Left lobe of liver (tissue), 2 donors: Measurements from ENCODE around the gene TGFBR2. TPM values are rescaled to one million over a fixed set of nuclear protein-coding genes. Genes with fewer than 3 reads are reported as not detected.

Experiments
- ATAC-seq: fragments of 200-7000 bp; cut with Tn5 transposase; one replicate; pipeline ENCODE4 v1.9.1; 2020; ENCODE audit warnings: mild to moderate bottlenecking, moderate library complexity
- DNase-seq: peaks from one replicate; pipeline ENCODE4 v3.0.0-alpha.2; 2020; ENCODE audit warnings: low spot score
- total RNA-seq: library from RNA; stranded (reverse); gene quantifications from one replicate; pipeline ENCODE4 v1.2.1, GENCODE V29; 2021
- donor health status: DM: no; HTN: no; CAD: no; lungs with moderate emphysema.
- donor health status: DM: no; HTN: yes; CAD: no.

Gene TGFBR2
- total RNA-seq, 1 donor from 2014 or later = 26.9 TPM

DNA sequence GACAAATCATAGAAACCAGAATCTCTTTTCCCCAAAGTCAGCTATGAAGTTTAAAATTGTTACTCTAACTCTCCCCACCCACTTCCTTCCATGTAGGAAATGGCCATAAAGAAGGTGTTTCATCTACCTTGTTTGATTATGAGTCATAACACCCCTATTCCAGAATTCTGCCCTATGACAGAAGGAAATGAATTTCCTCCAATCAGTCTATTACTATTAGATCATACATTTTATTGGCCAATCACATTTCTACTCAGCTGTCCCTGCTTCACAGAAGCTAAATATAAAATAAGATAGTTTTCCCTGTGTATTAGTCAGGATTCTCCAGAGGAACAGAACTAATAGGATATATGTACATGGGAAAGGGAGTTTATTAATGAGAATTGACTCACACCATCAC is 102.1 kb downstream of the TGFBR2 start:
- ATAC-seq = no peak

GRCh38 chr3:30710017-30710416 is 103.6 kb downstream of the TGFBR2 start:
- no peak for ATAC-seq
- DNase-seq = no peak

More for the DNA sequence above, 102.1 kb downstream of the TGFBR2 start:
- DNase-seq = no peak

GRCh38 chr3:30711151-30711550 is 104.8 kb downstream of the TGFBR2 start:
- ATAC-seq = no peak
- no peak for DNase-seq

DNA sequence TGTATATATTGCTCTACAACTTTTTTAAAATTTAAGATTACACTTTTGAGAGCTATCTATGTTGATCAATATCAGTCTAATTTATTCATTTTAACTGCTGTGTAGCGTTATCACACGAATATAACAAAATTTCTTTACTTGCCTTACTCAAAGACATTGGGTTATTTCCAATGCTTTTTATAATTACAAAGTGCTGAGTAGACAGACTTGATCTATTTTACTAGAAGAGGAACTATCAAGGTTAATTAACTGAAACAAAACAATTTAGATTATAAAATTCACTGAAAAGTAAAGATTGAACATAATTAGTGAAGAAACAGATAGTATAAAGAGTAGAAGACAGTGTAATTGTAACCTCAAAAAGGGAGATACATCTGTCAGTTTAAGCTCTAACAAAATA is 105.5 kb downstream of the TGFBR2 start:
- DNase-seq (no peak), ATAC-seq (no peak)

DNA sequence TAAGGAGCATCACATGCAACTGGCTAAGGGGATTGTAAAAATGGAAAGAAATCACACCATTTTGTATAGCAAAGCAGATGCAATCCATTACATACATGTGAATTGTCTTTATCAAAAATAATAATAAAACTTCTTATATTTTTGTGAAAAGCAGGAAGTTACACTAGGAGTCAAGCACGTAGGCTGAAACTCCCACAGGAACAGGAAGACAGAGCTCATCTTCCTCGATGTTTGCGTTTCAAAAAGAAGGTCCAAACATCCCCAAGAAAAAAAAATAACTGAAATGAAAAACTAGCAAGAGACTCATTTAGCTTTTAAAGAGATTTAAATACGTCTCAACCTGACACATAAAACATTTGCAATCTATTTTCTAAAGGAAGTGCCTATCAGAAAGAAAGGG is 106.6 kb downstream of the TGFBR2 start:
- ATAC-seq = no peak
- no peak for DNase-seq

- DNase-seq = no peak
- ATAC-seq = no peak
These were observed 107.6 kb downstream of the TGFBR2 start for GRCh38 chr3:30713885-30714503.

- no peak for DNase-seq
- no peak for ATAC-seq
These were observed 113.1 kb downstream of the TGFBR2 start for GRCh38 chr3:30719536-30719935.

DNA sequence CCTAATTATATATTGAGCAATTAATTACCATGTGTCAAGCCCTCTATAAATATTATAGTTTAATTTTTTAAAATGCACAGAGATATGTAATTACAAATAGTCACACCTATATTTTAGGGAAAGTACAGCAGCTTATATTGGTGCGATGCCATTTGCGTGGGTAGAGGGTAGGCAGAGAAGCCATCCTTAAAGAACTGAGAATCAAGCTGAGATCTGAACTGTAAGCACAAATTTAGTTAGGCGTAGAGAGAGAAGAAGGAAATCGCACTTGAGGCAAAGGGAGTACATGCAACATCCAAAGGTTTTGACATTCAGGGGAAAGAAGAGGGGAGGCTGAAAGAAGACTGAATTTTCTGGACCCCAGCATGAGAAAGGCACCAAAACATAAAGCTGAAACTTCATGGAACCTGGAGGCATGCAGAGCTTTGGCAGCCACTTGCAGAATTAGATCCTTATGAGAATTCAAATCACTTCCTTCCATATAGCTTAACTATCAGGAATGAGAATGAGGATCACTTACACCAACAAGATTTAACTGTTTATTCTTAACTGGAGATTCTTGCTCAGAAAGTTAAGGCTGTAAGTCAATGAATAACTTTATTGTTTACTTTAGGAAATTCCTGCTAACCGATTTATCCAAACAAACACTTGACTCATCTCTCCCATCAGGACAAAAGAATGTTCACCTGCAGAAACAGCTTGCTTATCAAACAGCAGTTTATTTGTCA is 114.3 kb downstream of the TGFBR2 start:
- DNase-seq (no peak), ATAC-seq (peak; percentile 77)

DNA sequence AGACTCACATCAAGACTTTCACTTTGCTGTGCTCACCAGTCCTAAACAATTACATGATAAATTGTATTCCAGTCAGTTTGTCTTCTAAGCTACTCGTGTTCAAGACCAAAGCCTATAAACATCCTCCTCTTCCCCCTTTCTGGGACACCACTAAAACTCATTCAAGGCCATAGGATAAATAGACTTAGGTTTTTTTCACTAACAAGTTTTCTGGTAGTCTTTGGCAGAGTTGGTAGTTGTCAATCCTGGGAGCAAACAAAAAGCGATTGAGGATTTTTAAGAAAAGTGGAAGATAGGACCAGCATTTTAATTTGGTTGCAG is 114.9 kb downstream of the TGFBR2 start:
- no peak for ATAC-seq
- no peak for DNase-seq

GRCh38 chr3:30723211-30723610 is 116.8 kb downstream of the TGFBR2 start:
- ATAC-seq = no peak
- no peak for DNase-seq

DNA sequence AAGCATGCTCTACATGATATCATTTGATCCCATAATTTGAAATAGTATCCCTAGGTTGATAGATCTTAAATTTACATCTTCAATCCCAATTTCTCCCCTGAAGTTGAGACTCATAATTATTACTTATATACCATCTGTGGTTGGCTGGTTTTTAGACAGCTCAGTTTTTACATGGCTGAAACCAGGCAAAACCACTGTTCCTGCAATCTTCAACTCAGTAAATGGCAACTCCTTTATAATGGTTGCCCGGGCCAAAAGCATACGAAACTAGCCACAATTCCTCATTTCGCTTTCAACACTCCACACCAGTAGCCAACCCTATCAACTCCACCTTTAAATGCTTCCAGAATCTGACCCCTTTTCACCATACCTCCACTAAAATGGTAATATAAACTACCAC is 118.5 kb downstream of the TGFBR2 start:
- ATAC-seq (no peak), DNase-seq (no peak)

DNA sequence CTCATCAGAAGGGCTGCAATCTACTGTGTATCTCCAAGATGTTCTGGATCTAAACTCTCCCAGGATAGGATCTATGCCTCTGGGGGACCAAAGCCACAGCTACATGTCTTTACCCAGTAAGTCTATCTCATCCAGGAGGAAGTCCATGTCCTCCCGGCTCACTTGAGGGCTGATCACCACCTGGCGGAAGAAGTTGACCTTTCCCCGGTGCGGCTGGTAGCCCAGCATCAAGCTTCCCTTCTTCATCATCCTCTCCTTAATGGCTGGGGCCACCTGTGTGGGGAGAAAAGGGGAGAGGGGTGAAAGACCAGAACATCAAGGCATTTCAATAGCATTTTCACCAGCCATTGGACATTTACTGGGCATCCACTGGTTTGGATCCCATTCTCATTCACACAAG is 121.7 kb downstream of the TGFBR2 start:
- ATAC-seq = no peak
- DNase-seq = no peak

- ATAC-seq (no peak), DNase-seq (no peak)
These were observed 123.1 kb downstream of the TGFBR2 start for GRCh38 chr3:30729512-30729911.

DNA sequence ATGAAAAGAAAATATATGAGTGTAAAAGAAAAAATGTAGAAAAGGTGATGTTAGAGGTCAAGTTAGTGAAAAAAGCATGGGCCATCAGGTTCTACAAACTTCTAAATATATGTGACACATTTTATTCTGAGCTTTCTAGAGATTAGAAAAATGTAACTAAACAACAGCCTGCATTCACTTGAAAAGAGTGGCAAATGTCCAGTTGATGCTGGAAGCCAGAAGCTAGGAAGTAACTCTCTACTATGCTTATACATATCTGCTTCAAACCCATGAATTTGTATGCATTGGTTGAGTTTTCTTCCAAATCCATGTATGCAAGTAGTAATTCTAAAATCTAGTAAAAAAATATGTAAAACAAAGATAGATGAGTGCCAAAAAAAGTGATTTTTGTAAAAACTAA is 123.5 kb downstream of the TGFBR2 start:
- no peak for DNase-seq
- no peak for ATAC-seq

DNA sequence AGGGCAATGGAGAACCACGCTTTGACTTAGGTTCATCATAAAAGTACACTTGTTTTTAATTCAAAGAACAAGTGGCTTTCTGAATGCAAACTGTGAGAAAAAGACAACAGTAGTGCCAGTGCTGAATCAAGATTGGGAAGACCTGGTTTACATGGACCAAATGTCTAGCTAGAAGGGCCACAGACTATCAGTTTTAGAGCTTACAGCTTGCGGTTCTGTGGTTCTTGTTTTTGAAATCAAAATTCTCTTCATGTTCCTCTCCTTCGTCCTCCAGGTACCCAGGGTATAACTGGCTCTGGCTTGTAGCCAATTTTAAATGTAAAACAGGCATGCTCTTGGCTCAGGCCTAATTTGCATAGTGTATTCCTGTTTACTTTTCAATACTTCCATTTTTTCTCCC is 124.6 kb downstream of the TGFBR2 start:
- DNase-seq (no peak), ATAC-seq (no peak)

GRCh38 chr3:30733209-30733608 is 126.8 kb downstream of the TGFBR2 start:
- DNase-seq (no peak), ATAC-seq (no peak)

- ATAC-seq (no peak), DNase-seq (no peak)
These were observed 127.3 kb downstream of the TGFBR2 start for GRCh38 chr3:30733696-30734095.

DNA sequence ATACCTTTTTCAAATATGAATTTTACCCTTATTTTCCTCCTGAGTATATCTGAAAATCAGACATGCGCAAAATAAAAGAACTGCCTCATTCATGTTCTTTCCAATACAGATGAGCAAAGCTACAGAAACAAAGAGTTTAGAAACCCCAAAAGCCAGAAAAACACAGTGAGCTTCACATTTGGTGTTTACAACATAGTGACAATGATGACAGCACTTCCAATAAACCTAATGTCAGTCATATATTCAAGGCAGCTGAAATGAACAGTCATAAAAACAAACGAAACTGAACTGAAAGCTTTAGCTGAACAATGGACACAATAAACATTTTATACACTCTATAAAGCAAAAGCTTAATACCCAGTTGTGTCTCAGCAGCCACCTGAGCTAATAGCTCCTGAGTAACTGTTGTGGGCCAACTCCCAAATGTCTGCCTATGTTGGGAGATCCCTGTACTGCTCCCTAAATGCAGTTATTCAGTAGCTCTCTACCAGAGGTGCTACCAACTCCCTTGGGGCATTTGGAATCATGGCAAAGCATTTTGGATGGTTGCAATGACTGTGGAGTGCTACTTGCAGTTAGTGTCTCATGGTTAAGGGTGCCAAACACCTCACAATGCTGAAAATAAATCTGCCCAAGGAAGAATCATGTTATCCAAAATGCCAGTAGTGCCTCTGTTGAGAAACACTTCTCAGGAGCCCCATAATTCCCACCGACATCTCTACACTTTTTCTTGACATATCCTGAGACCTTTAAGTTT is 131.5 kb downstream of the TGFBR2 start:
- DNase-seq (no peak), ATAC-seq (no peak)

DNA sequence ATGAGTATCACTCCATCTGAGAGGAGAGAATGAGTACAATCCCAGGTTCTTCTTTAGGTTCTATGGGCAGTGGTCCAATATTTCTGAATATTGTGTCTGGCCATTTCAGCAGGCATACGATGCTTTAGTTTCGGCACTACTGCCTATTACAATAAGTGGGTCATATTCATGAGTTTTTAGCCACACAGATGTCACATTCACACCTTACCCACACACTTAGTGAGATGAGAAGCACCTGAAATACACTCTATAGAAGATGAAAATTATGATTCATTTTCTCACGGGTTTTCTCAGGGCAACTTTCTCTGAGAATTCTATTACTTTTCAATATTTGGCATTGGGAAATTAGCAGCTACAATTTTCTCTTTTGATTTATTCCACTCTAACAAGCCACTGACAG is 132.2 kb downstream of the TGFBR2 start:
- DNase-seq (no peak), ATAC-seq (no peak)

DNA sequence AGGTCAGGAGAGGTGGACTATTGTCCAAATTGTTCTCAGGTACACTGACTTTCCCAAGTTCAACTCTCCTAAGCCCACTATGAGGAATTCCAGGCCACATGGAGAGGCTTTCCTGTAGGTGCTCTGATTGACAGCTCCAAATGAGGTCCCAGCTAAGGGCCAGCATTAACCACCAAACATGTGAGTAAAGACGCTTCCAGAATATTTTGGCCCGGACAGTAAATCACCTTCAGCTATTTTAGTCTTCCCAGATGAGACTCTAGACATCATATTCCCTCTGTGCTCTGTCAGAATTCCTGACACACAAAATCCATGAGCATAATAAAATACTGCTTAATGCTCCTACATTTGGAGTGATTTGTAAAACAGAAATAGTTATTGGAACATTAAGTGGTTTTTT is 135.5 kb downstream of the TGFBR2 start:
- ATAC-seq (no peak), DNase-seq (no peak)

- ATAC-seq (no peak), DNase-seq (no peak)
These were observed 136.6 kb downstream of the TGFBR2 start for GRCh38 chr3:30742796-30743619.
